HG03565 (cell line): ENCODE data around the gene EN1.

Source experiments
- ATAC-seq: cut with Tn5 transposase; IDR thresholded peaks from one replicate; pipeline ENCODE4 v1.9.1; 2021; ENCODE audit warnings: mild to moderate bottlenecking, moderate library complexity; ENCODE audit not compliant: unreplicated experiment

The EN1 gene

DNA sequence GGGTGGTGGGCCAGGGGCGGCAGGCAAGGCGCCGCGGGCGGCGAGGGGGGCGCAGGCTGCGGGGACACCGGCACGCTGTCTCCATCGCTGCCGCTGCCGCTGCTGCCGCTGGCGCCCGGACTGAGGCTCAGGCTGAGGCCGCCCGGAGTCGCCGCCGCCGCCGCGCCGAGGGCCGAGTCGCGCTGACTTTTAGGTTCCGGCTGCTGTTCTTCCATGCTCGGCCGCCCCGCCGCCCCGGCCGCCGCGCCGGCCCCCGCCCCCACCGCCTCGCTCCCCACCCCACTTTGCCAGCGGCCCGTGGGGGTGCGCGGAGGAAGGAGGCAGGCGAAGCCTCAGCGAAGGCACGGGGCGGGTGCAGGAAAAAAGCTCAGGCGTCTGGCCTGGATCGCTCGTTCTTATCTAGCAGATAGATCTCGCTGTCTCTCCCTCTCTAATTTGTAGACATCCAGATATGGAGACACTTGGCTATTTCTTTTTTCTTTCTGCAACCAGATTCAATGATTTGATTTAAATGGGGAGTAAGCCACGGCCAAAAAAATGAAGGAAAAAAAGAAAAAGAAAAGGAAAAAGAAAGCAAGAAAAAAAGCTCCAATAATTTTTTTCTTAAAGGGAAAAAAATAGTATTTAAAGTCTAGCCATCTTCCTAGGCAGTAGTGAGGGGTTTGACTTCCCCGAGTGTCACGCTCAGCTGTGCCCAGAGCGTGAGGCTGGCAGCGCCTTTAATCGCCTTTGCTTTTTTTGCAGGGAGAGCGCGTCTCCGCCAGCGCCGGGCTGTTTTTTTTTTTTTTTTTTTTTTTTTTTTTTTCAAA is at the start of gene EN1:
Gene EN1, minus strand, starts transcription at position 696 of the 809 bp plus-strand sequence. Its CDS starts 481 bp downstream, at position 215.
- ATAC-seq: no peak

DNA sequence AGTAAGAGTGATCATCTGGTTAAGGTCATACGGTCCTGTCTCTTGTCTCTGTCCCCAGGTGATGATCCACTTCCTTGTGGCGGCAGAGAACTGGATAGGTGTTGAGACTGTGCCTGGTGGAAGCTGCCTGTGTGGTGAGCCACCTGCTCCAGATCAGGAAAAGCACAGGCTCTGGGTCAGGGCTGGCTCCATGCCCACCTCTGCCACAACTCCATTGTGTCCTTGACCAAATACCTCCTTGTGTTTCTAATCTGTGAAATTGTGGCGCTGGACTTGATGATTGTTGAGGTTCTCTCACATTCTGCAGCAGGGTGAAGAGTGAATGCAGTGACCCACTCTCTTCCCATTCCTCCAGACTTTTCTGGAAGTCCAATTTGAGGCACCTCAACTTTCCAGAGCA is 45.7 kb upstream of the EN1 start:
- no peak for ATAC-seq

DNA sequence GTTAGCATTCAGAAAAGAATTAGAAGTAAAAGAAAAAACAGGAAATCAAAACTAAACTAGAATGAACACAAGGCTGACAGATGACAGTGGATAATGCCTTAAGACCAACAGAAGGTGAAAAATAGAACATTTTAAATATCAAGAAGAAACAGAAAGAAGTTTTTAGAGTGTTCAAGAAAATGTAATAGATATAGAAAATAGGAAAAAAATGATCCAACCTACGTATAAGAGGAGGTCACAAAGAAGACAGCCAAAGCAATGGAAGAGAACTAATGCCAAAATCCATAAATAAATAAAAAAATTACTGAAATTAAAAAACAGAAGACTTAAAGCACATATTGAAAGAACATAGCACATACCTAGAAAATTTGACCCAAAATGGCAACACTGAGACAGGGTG is 42.5 kb upstream of the EN1 start:
- no peak for ATAC-seq

DNA sequence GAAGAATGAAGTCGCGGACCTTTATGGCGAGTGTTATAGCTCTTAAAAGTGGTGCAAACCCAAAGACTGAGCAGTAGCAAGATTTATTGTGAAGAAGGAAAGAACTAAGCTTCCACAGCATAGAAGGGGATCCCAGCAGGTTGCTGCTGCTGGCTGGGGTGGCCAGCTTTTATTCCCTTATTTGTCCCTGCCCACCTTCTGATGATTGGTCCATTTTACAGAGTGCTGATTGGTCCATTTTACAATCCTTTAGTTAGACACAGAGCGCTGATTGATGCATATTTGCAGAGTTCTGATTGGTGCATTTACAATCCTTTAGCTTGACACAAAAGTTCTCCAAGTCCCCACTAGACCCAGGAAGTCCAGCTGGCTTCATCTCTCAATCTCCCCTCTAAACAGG is 36.3 kb upstream of the EN1 start:
- ATAC-seq: no peak

DNA sequence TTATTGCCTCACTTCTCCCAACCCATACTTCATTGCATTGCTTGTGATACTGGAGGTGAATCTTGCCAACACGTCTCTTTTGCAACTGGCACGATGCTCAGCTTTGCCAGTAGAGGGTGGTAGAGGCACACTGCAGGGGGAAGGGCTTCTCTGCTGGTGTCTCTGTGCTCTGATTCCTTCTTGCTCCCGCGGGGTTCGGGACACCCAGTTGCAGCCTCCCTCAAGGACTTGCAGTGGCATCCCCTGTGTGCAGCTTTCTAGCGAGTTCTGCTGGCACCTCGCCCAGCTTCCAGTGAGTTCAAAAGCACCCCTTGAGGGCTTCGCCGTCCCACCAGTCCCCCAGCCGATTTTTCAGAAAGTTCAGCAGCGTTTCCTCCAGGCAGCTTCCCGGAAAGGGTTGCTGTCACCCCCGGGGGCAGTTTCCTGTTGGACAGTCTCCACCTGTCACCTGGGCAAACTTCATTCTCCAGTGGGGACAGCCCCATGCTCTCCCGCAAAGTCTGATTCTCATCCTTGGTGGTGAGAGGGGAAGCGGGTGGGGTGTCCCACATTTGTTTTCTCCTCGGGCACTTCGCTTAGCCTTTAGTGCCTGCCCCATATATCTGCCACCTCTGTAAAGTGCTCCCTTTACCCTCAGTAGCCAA is 35.4 kb upstream of the EN1 start:
- peak; percentile 69 for ATAC-seq

DNA sequence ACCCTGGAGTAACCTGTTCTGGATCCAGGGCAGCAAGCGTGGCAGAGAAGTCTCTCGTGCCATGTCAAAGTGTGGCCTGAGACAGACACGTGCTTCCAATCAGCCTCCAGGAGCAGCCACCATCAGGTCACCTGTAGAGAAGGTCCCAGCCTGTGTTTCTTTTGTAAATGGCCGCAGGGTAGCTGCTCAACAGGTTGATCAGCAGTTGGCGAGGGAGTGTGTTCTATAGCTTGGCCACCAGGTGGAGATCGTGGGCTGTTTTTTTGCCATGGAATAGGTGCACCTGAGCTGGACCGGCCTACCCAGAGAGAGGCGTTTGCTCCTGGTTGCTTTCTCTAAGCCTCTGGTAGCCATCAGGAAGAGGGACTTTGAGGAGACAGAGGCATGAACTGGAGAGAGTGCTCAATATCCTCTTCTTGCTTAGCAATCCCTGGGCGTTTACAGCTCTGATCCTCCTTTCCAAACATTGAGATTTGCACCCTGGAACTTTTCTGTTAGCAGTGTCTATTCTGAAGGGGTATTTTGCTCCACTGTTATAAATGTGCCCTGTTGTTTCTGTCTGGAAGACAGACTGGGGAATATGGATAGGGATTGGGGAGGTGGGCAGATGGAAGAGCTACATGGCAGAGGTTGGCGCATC is 34.2 kb upstream of the EN1 start:
- peak; percentile 86 for ATAC-seq

DNA sequence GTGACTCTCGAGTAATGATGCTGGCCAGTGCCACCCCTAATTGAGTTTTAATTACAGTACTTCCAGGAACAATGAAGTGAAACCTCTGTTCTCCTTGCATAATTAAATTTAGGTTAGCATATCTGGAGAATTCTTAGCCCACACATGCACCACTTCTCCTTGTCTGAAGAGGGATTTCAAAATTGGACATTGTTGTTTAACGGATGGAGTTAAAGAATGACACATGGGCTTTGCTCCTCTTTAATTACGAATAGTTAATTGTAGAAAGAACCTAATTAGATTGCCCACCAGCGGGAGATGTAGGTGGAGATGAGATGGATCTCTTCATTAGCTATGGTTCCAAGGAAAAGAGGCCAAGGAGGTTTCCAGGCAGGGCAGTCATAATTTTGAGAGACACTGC is 33.1 kb upstream of the EN1 start:
- no peak for ATAC-seq

DNA sequence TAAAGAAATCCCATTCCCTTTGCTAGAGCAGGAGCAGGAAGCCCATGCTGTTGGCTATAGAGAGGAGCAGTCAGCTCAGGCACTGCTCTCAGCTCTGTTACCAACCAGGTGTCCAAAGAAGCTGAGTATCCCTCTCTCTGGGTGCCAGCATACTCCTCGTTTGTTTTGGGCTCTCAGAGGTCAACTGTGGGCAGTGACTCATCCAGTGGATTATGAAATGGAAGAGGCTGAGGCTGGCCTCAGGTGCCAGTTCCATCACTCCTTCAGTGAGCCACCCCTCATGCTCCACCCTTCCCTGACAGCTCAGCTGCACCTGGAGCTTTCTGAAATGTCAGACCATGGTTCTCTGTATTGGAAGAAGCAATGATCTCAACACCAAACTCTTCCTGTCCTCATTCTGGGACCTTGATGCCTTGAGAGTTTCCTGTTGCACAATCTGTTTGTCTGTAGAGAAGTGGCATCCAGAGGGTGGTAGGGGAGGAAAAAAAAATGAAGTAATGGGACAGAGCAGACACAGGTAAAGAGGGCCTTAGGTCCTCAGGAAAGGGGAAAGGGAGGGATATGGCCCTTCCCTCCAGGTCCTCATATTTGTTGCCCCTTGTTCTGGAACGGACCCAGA is 31.2 kb upstream of the EN1 start:
- ATAC-seq: no peak

DNA sequence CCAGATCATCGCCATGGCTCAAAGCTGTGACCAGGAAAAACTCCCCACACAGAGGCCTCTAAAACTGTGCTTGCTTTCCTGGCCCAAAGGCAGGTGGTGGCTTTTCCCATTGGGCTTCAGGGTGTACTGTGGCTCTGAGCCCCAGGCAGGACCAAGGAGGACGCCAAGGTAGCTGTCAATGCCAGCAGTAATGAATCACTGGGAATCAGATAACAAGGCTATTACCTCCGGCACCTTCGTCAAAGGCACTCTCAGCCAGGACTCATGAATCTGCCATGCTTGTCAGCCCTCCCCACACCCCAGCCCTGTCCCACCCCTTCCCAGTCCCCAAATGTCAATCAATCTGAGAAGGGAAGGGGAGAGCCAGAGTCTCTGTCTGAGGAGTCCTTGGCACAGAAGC is 27.9 kb upstream of the EN1 start:
- ATAC-seq: no peak

DNA sequence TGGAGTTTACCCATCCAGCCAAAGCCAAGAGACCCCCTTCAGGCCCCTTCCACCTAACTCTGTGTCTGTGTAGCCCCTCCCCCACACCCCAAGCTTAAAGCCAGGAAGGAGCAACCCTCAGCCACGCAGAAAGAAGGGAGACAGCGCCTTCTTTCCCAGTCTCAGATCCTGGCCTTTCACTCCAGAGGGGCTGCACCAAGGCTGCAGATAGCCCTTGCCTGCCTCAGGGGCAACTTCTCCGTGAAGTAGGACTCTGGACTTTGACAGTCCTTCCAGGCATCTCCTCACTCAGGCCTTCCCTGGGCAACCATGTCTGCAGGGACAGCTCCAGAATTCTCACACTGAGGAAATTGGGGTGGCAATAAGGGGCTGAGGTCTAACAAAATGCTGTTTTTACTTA is 26.9 kb upstream of the EN1 start:
- no peak for ATAC-seq

DNA sequence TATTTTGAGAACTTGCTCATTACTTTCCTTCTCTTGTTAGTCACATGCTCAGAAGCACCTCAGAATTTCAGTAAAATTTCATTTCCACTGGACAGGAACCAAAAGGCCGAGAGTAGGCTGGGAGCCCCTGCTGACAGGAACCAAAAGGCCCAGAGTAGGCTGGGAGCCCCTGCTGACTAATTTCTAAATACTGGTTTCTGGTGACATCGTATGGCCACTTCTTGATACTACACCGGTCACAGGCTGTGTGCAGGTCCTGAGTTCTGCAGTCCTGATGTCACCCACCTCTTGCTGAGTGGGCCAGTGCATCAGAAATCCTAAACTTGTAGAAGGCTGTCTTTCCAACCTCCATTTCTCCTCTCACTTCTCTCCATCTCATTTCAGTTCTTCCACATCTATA is 17.7 kb upstream of the EN1 start:
- peak; percentile 98 for ATAC-seq

DNA sequence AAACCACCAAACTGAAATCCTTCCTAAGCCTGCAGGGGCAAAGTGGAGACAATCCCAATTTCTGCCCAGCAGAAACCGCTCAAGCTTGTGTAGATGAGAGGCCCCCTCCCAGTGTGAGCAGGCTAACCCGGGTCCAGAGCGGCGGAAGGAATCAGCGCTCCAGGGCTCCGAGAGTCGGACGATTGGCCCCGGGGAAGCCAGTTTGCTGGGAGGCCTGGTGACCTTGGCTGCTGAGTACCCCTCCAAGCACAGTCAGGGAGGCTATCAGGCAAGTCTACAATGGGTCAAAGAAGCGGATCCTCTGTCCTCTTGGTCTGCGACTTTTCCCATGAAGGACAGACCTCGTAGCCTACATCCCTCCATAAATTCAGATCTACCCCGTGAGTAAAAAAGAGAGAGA is 16.8 kb upstream of the EN1 start:
- ATAC-seq: no peak

DNA sequence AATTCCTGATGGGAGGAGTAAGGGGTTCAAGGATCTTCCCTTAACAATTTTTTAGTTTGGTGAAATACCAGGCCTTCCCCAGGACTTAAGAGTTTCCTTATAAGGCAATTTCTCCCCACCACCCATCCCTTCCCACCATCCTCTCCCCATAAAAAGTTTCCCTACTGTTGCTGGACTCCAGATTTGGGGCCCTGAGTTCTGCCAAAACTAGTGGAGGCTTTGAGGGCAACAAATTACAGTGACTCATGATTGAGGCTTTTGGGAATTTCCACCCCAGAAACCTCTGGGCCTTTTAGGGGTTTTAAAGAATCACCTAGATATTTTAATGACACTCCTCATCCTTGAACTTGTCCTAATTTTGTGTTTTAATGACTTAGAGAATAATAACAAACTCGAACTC is 14.3 kb upstream of the EN1 start:
- no peak for ATAC-seq

DNA sequence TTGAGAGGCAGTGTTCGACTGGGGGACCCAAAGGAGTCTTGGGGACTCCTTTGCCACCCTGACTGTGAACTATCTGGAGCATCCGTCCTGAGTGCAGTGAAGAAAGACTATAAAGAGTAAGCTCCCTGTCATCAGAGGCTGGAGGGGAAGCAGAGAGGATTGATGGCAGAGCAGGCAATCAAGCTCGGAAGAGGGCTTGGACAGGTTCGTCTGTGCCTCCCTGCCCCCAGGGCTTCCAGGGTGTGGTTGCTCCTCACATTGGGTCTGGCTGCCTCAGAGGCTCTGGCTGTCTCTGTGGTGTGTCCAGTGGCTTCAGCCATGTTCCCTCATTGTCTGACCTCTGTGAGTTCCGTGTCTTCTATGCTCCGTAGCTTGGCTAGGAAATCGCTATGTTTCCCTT is 13.8 kb upstream of the EN1 start:
- ATAC-seq: no peak

DNA sequence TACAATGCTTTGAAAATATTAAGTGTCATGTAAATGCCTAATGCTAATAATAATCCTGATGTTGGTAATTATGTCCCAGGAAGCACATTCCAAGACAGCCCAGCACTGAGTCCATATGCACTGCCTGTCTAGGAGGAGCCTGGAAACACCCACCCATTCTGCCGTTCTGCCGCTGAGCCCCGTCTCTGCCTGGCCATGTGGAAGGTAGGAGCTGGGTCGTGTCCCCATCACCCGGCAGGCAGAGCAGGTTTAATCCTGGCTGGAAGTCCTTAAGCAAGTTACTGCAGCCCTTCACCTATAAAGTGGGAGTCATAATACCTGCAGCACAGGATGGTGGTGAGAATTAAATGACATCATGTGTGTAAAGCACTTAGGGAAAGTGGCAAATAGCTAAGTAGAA is 13.1 kb upstream of the EN1 start:
- no peak for ATAC-seq

DNA sequence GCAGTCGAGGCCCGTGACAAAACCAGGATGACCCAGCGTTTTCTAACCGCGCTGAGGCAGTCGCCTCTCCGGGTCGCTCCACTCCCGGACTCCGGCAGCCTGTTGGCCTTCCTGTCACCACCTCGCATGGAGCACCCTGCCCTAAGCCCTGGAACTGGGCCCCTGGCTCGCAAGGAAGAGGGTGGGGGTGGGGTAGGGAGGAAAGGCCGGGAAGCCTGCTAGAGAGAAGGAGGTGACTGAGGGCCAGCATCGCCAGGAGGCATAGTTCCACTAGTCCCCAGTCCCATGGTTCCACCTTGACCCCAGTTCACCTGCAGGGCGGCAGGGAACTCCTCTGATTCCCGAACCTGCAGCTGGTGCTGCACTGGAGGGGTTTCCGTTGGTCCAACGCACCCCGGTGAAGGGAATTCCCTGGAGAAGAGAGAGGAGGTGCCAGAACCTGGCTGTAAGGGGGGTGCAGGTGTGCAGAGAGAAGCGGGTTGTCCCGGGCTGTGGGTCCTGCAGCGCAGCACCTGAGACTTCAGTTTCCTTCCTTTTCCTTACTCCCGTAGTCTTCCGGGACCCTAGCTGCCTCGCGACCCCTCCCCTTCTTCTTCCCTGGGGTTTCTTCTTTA is 11.8 kb upstream of the EN1 start:
- no peak for ATAC-seq

DNA sequence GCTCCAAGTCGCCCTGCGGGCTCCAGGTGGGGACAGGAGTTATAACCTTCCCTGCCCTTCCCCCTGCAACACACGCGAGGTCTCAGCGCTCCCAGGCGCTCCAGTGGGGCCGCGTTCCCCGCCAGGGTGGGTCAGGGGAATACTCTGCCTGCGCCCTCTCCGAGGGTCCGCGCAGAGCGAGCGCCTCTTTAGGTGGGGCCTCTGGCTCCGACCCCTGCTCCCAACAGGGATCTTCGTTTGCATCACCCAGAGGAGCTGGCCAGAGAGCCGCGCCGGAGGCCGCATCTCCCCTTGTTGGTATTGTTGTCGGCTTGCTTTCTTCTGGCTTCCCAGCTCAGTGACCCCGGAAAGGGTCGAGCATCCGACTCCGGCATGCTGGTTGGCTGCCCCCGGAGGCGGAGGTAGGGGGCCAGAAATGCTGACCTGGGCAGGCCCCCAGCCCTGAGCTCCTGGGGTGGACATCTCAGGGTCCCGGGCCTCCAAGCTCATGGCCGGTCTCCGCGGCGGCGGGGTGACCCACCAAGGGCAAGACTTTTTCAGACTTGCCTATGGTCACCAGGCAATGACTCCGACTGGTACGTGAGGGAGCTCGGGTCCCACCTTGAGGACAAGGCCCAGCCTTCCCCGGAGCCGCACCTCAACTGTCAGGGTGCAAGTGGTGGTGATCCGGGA is 11.2 kb upstream of the EN1 start:
- no peak for ATAC-seq

DNA sequence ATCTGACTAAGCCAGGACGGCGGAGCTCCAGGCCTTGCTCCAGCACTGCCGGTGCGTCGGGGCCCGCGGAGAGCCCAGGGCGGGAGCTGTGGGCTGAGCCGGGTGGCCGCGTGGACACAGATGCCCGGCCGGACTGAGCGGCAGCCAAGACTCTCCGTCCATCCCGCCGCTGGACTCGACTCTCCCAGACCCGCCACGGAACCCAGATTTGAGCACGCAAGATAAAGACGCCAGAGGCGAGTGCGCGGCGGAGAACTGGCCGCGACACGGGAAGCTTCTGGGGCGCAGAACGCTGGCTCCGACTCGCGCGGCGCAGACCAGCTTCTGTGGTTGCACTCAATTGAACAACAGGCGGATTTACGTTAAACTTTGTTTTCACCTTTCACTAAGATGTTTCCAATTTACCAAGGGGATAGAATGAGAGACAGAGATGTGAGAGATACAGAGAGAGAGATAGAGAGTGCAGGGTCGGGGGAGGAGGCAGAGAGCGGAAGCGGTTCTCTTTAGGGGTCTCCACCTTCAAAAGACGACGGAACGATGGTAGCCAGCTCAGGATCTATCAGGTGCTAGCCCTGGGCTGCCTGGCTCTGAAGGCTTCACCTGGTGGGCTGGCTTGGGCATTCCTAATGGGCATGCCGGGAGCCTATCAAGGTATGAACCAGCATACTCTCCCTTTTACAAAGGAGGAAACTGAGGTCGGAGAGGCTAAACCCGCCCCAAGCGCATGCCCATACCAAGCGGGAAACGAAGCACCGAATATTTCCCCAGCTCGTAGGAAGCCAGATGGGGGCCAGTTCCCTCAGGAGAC is 10.4 kb upstream of the EN1 start:
- ATAC-seq: no peak

DNA sequence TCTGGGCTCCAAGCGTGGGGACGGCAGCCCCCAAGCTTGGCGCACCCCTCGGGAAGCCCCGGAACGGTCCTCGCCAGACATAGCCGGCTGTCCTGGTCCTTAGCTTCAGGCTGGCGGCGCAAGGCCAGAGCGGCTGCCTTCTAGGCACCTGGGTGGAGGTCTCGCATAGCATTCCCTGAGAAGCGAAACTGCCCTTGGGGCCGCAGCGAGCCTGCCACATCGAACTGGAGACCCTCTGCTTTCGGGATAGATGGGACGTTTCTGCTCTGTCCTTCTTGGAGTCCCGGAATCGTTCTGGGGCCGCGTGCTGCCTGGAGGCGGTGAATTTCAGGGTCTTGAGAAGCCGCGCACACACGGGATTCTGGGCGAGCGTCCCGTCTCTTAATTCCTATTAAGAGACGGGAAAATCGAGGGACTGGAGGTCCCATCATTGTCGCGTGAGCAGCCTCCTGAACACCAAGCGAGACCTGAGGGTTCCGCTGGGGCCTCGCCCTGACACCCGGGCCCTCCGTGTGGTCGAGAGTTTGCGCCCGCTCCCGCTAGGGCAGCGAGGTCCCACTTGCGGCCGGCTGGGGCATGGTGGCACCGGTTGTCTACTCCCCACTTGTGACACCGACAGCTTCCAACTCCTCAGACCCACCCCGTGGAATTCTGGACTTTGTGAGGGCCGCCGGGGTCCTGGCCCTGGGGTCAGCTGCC is 9.7 kb upstream of the EN1 start:
- no peak for ATAC-seq
